Transverse colon (tissue), 3 donors: ENCODE results near the gene OLFML2B.

ENCODE experiments used
- EP300 ChIP-seq: sonication (generic); formaldehyde crosslinking; IDR thresholded peaks from one replicate; pipeline ENCODE4 v1.6.1; 2017; ENCODE audit warnings: antibody characterized with exemption, low read depth
- POLR2A ChIP-seq: fragments of 450-650 bp; IDR thresholded peaks from one replicate; pipeline ENCODE4 v1.6.1; 2016; ENCODE audit warnings: antibody characterized with exemption, mild to moderate bottlenecking, moderate library complexity
- TF ChIP-seq, protein P1 (sequence below), 5 experiments: fragments of 200-600 bp in 3 of 5; fragments of 450-650 bp in 2 of 5; sonication (generic) in 3 of 5; IDR thresholded peaks; 1 replicate in 2 of 5; 2 replicates in 3 of 5; pipeline ENCODE4 v1.5.1; 2016 to 2017; ENCODE audit warnings: antibody characterized with exemption in 5 of 5, inconsistent platforms in 3 of 5, mild to moderate bottlenecking in 2 of 5, moderate library complexity in 1 of 5

DNA sequence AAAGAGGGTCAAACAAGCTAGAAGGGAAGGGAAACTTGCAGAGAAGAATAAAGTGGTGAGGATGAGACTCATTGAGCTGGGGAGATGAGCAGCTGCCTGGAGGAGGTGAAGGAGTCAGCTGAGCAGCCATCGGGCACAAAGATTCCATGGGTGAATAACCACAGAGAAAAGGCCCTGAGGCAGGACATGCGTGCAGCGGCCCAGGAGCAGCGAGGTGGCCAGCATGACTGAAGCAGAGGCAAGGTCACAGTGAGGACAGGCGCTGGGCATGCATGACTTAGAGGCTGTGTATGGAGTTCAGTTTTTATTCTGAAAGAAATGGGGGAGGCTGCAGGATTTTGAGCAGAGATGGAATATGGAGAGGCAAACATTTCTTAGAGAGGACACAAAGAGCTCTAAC lies 24.9 kb downstream of the OLFML2B start:
- no peak for TF ChIP-seq POLR2A
- TF ChIP-seq, protein P1, sequence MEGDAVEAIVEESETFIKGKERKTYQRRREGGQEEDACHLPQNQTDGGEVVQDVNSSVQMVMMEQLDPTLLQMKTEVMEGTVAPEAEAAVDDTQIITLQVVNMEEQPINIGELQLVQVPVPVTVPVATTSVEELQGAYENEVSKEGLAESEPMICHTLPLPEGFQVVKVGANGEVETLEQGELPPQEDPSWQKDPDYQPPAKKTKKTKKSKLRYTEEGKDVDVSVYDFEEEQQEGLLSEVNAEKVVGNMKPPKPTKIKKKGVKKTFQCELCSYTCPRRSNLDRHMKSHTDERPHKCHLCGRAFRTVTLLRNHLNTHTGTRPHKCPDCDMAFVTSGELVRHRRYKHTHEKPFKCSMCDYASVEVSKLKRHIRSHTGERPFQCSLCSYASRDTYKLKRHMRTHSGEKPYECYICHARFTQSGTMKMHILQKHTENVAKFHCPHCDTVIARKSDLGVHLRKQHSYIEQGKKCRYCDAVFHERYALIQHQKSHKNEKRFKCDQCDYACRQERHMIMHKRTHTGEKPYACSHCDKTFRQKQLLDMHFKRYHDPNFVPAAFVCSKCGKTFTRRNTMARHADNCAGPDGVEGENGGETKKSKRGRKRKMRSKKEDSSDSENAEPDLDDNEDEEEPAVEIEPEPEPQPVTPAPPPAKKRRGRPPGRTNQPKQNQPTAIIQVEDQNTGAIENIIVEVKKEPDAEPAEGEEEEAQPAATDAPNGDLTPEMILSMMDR (IDR thresholded peaks at IDR 0.05), result no peak
- TF ChIP-seq EP300, result no peak
